Spleen (tissue), 7 donors: ENCODE results near the gene NSF.

Experiments
- CTCF ChIP-seq, 11 experiments: fragments of 200-600 bp in 7 of 11; fragments of 450-650 bp in 4 of 11; sonication (generic) in 4 of 11; IDR thresholded peaks in 8 of 11; conservative IDR thresholded peaks in 3 of 11; 1 replicate in 7 of 11; 2 replicates in 4 of 11; pipeline versions ENCODE4 v1.4.0 to v1.8.0; 2016 to 2021; ENCODE audit warnings: antibody characterized with exemption in 11 of 11, inconsistent platforms in 4 of 11, mild to moderate bottlenecking in 1 of 11
- POLR2A ChIP-seq, 3 donors: fragments of 450-650 bp; IDR thresholded peaks; one replicate each; pipeline ENCODE4 v1.5.1; 2017; ENCODE audit warnings: antibody characterized with exemption in 3 of 3, mild to moderate bottlenecking in 1 of 3
- POLR2AphosphoS5 ChIP-seq, 3 donors: sonication (generic); formaldehyde crosslinking; IDR thresholded peaks; one replicate each; pipeline ENCODE4 v1.5.1; 2017; ENCODE audit warnings: antibody characterized with exemption in 3 of 3
- donor health status: DM: no; HTN: no; CAD: no; lungs with moderate emphysema.
- donor health status: DM: no; HTN: no; CAD: no.
- donor health status: DM: no; HTN: no; CAD: no.

- TF ChIP-seq CTCF (IDR thresholded peaks at IDR 0.05 in 8 of 11, conservative IDR thresholded peaks at IDR 0.05 in 3 of 11) (no peak), POLR2A (IDR thresholded peaks at IDR 0.05) (no peak), POLR2AphosphoS5 (IDR thresholded peaks at IDR 0.05) (no peak)
Observed at GRCh38 chr17:46777943-46778915, 187.8 kb downstream of the NSF start.
